Measurements from ENCODE around the gene UBE2F.
A peak's percentile ranks its signal among the peaks of the same experiment; 100 is the strongest.

UBE2F gene, protein sequence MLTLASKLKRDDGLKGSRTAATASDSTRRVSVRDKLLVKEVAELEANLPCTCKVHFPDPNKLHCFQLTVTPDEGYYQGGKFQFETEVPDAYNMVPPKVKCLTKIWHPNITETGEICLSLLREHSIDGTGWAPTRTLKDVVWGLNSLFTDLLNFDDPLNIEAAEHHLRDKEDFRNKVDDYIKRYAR

DNA sequence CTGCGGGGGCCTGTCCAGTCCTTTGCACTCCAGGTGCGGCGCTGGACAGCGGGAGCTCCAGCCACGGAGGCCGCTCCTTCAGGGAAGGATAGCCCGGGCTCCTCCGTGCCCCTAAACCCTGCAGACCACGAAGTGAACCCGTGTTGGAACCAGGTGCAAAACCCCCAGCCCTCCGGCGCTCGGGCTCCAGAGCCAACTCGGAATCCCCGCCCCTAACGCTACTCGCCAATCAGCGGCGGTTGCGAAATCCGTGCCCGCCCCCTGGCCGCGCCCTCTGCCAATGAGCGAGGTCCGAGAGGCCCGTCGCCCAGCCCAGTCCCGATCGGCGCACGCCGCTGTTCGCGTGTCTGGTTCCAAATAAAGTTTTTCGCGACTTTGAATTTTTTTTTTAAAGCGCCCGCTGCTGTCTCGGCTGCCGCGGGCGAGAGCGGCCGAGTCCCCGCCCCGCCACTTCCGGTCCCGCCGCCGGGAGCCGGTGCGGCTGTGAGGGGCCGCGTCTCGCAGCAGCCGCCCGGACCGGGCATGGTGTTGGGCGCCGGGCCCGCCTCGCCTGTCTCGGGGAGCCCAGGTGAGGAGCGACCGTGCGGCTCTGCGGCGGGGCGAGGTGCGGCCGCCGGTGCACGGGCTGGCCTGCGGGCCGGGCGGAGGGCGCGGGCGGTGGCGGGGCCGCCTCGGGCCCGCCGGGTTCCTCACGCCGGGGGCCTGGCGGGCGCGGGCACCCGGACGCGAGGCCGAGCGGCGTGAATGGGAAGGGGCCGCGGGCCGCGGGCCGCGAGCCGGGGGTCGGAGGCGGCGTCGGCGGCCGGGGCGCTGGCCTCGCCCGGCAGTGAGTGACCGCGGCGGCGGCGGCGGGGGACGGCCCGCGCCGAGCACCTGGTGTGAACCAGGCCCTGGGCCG, at the start of gene UBE2F:
TSS of gene UBE2F (plus strand) at position 450 of the 898 bp plus-strand sequence. CDS start 6,094 bp downstream, outside the sequence.
- DNase-seq, result peak; percentile 99

DNA sequence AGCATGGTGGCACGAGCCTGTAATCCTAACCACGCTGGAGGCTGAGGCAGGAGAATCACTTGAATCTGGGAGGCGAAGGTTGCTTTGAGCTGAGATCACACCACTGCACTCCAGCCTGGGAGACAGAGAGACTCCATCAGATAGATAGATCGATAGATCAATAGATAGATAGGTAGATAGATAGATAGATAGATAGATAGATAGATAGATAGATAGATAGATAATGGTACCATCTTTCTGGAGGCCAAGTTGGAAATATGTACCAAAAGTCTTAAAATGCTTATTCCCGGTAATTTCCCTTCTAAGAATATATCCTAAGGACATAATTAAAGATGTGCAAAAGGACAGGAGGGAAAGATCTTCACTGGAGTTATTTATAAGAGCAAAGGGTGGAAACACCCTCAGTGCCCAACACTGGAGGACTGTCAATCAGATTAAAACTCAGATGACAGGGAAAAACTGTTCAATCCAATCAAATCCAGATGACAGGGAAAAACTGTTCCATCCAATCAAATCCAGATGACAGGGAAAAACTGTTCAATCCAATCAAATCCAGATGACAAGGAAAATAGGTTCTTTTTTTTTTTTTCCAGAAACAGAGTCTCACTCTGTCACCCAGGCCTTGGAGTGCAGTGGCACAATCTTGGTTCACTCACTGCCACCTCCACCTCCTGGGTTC, 49.0 kb upstream of the UBE2F start:
- no peak for DNase-seq

DNA sequence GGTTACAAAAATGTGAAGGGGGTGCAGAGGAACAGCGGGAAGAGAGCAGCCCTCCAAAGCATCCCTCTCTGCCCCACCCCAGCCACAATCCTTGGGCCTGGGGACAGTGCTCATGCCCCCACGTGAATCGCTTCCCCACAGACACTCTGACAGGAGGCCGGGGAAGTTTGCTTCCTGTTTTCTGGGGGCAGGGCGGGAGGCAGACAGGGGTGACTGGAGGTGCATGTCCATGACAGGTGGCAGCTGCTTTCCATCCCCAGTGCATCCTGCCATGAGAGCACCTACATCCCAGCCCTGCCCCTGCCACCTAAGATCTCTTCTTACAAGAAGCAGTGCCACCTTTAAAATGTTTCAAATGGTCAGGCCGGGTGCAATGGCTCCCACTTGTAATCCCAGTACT, 47.2 kb upstream of the UBE2F start:
- no peak for DNase-seq

DNA sequence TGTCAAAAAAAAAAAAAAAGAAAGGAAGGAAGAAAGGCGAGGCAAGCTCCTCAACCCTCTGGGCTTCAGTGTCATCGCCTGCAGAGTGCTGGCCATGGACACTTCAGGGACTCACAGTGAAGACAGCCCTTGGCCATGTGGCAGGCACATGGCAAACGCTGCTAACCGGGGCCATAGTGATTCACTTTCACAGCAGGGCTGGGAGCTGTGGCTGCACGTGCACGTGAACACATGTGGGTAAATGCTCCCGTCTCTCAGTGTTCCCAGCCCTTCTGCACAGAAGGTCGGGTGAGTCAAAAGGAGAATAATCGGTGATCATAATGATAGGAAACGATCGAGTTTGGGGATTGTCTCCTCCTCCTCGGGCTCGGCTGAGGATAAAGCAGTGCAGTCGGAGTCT, 46.1 kb upstream of the UBE2F start:
- DNase-seq, result no peak

DNA sequence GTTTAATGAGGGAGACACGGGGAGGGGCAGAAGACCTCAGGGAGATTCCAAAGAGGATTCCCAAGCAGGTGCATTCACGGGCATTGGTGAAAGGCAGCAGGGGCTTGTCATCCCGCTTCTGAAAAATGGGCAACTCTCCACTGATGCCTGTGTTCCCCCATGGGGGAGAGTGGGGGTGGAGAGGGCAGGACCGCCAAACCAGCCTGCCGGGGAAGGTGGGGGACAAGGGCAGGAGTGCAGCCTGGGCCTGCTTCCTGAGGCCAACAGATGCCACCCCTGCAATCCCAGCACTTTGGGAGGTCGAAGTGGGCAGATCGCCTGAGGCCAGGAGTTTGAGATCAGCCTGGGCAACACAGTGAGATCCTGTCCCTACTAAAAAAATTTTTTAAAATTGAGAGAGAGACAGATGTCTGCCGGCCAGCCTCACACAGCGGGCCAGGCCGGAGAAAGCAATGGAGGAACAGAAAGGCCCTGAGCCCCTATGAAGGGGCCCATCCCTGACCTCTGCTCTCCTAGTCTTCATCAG, 44.8 kb upstream of the UBE2F start:
- no peak for DNase-seq

DNA sequence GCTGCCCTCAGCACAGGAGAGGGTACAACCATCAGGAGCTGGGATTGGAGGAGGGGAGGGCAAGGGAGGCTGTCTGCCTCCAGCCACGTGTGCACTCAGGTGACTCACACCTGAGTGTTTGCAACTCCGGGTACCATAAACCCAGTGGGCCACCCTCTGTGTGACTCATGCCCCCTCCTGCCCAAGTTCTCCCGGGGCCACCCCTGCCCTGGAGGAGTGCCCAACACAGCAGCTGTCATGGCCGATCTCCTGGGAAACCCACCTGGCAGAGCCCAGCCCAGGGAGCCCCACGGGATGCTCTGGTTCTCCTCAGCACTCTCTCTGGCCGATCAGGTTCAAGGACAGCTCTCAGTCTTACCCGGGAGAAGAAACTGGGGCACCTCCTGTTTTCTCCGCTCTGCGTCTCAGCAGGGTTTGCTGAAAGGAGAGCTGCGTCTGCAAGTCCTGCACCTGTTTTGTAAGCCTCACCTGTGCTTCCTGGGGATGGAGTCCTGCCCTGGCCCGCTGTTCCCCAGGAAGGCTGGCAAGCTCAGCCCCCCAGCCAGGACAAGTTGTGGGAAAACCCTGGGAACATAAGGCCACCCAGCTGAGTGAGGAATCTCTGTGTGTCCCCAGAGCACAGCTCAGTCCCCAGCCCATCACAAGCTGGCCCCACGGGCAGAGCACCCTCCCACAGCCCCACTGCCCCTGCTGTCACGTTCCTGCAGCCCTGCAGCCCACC, 44.0 kb upstream of the UBE2F start:
- no peak for DNase-seq

DNA sequence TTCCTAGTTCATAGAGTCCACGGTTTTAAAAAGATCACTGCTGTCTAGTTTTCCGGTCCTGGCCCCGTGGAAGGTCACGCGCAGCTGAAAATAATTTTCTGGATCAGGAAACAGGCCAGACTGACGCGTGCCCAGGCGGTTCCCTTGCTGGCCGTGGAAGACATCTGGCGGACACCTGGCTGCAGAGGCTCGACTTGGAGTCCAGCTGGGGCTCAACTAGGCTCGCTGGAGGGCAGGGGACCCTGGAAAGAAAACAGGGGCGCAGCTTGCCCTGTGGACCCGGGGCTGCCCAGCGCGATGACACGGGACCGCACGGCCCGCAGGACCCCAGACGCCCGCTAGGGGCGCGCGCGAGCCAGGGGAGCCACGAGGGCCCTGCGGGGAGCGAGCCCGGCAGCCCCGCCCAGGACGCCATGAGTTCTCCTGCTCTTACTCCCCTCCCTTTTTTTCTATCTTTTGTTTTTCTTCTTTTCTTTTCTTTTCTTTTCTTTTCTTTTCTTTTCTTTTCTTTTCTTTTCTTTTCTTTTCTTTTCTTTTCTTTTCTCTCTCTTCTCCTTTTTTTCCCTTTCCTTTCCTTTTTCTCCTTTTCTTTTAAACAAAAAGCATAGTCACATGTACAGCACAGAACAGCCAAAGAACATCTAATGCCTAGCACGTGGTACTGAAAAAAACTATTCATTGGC, 43.2 kb upstream of the UBE2F start:
- peak; percentile 94 for DNase-seq

DNA sequence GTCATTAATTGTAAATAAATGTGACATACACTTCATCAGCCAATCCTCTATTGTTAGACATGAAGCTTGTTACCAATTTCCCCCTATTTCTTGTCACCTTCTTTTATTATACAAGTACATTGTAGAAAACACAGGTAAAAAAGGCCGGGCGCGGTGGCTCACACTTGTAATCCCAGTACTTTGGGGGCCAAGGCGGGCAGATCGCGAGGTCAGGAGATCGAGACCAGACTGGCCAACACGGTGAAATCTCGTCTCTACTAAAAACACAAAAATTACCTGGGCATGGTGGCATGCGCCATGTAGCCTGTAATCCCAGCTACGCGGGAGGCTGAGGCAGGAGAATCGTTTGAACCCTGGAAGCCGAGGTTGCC, 42.7 kb upstream of the UBE2F start:
- DNase-seq, result no peak

DNA sequence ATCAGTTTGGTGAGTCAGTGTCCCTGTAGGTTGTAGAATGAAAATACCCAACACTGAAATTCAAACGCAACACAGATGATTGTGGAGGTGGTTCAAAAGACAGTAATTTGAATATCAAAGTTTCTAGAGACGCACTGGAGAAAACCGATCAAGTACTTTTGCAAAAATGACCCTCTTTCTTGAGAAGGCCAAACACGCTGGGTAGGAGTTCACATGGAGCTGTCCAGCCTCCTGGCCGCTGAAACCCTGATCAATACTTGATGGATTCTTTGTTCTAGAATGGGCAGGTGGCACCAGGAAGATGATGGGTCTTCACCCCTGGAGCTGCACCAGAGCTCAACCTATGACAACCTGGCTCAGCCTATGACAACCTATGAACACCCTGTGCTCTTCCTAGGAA, 39.7 kb upstream of the UBE2F start:
- DNase-seq, result no peak

DNA sequence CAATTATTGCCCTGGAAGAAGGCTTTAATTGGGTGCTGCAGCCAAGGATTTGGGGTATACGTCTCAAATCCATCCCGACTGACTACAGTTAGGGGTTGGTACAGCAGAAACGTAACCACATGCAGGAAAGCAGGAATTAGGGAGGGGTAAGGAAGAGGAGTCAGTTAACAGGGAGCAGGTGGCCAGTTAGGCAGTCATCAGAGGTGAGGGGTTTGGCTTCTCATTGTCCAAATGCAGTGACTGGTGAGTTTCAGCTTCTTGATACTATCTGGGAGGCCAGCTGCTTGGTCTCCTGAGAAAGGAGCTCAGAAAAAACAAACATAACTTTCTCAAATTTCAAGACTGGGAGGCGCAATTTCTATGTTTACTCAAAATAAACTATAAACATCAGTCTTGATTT, 38.8 kb upstream of the UBE2F start:
- no peak for DNase-seq

DNA sequence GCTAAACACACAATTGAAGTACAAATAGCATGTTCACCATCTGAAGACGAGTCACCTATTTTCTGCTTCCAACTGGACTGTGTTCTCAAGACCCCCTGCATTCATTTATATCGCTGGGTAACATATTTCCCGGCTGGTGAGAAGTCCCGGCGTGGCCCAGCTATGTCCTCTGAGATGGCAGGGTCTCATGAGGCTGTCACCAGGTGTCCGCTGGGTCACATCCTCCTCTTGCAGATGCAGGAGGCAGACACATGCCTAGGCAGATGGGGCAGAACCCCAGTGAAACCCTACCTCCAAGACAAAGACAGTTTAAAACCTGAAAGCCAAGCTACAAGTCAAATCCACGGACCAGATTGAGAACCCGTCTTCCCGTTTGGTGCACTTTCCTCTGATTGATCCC, 36.8 kb upstream of the UBE2F start:
- no peak for DNase-seq

DNA sequence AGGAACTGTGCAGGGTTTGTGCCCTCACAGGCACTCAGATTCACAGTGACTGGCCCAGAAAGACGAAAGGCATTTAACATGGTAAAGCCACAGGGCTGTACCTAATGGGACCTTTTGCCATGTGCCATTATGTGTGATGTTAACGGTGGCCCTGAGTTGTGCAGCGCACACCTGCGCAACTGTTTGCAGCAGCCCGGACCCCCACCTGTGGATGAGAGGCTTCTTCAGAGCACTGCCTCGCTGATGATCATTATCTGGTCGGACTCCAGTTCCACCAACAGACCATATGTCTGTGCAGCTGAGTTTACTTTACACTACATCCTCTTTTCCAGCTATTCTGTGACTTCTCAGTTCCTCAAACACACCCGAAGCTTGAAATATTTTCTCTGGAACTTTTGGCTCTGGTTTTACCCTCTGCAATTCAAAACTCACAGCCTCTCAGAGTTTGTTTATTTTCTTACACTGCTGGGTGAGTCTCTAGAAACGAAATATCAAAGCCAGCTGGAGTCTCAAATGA, 35.6 kb upstream of the UBE2F start:
- no peak for DNase-seq

DNA sequence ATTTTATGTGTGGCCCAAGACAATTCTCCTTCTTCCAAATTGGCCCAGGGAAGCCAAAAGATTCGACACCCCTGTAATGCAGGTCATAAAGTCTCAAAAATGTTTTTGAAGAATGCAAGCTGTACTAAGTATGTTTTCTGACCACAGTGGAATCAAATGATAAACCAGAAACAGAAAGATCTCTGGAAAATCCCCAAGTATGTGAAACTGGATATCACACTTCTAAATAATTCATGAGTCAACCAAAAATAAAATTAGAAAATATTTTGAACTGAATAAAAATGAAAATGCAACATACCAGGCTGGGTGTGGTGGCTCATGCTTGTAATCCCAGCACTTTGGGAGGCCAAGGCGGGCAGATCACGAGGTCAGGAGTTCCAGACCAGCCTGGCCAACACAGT, 34.1 kb upstream of the UBE2F start:
- DNase-seq, result no peak

DNA sequence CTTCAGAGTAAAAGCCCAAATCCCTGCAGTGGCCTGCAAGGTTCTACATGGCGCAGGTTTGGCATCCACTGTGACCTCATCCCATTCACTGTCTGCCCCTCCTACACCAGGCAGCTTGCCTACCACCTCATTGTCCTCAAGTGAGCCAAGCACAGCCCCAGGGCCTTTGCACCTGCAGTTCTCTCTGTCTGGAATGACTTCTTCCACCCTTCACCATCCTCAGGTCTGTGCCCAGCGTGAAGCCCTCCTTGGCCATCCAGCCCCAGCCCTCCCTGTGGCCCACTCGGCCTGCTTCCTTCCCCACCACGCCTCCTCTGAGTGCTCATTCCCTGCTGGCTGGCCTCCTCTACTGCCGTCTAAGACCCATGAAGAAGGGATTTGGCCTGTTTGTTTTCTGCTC, 32.6 kb upstream of the UBE2F start:
- DNase-seq, result no peak

DNA sequence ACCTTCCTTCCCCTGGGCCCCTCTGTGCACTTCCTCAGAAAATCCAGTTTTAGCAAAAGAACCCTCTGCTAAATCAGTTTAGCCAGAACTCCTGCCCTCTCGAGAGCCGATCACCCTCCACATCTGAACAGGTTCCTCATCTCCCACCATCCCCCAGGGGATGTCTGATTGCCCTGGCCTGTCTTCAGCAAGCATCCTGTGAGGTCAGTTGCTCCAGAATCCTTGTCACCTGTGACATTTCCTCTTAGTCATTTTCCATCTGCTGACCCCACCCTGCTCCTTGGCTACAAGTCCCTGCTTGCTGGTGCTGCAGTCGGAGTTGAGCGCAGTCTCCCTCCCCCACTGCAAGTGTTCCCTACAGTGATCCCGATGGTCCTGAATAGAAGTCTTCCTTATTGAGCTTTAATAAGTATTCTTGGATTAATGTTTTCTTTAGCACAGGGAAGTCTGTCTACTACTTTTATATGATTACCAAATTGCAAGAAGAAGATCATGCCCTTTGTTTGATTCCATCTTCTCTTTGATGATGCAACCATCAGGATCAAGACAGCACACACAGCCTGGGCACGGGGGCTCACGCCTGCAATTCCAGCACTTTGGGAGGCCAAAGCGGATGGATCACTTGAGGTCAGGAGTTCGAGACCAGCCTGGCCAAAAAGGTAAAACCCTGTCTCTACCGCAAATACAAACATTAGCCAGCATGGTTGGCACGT, 30.9 kb upstream of the UBE2F start:
- no peak for DNase-seq

DNA sequence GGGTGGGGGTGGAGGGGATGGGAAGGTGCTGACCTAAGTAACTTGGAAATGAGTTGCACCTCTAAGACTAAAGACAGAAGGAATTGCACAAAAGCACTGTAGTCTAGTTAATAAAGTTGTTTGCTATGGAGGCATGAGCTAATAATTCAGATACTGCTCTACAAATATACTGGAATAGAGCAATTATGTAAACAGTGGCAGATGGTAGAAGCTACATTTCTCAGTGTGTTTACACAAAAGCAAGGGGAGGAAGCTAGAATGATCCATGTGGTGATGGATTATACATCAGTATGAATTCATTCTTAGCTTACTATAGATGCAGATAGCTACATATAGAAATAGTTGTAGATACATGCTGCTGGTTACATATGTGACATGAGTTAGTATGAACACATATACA, 27.6 kb upstream of the UBE2F start:
- no peak for DNase-seq

DNA sequence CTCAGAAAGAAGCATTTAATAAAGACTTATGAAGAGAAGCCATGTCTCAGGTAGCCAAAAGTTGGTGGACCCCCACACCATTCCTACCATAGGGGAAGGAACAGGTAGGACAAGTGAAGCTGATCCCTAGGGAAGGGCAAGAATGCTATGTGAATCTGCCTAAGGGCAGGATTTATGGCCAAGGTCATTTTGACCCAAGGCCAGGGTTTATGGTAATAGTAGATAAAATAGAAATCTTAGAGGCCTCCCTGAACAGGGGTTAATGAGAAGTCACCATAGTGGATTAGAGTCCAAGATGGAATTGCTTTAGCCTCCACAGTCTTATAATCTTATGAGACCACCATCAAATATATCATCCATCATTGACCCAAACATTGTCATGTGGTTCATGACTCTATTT, 26.0 kb upstream of the UBE2F start:
- no peak for DNase-seq

DNA sequence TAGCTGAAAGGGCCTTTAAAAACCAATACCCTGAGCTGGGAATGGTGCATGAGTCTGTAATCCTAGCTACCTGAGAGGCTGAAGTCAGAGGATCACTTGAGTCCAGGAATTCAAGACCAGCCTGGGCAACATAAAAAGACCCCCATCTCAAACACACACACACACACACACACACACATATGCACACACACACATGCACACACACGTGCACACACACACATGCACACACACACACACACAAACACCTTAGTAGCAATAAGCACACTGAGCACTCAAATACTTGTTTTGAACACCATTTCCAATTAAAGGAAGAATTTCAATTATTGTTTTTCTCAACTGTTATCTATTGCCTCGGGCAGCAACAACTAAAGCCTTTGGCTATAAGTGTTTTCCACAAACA, 25.6 kb upstream of the UBE2F start:
- DNase-seq, result no peak

DNA sequence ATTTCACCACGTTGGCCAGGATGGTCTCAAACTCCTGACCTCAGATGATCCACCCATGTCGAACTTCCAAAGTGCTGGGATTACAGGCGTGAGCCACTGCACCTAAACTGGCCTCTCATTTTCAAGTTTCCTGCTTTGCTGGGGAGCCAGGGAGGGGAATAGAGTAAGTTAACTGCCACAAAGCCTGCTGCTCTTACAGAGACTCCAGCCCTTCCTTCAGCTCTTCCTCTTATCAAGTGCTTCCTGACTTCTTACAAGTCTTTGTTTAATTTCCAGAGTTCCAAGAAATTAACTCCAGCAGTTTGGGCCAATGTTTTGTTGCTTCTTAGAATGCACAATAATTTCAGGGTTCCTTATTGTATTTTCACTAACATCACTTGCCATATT, 24.3 kb upstream of the UBE2F start:
- DNase-seq, result no peak

DNA sequence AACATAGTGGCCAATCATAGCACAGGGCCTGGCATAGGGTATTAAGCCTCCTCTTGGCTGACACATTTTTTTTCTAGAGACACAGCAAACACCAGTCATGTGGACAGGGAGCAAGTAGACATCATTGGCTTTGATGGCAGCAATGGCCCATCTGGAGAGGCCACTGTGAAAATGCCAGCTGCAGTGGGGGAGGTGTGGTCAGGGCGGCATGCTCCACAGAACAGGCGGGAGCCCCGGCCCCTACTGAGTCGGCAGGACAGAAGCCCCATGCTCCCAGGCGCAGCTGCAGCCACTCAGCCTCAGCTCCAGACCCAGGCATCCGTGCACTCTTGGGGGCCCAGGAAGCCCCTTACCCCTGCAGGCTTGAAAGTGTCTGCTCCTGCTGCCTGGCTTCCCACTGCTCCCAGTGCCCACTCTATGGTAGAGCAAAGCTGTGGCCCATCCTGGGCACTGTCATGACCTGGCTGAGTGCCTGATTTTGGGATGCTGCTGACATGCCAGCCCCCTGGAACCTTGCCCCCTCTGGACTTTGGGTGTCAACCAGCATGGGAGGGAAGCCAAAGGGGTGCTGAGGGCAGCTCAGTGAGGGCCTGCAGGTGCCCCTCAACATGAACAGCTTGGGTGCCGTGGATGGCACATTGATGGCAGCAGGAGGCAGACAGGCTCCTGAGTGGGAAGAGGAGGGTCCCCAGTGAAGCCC, 23.3 kb upstream of the UBE2F start:
- DNase-seq, result no peak

DNA sequence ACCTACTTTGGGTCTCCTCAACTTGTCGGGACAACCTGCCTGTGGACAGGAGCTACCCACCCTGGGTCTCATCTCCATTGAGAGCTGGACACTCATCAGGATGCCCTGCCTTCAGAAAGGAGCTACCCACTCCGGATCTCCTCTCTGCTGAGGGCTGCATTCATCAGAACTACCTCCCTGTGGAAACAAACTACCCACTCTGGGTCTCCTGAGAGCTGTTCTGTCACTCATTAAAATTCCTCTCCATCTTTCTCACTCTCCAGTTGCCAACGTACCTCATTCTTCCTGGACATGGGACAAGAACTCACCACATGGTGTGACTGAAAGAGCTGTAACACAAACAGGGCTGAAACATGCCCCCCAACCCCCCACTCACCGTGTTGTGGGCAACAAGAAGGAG, 22.5 kb upstream of the UBE2F start:
- no peak for DNase-seq
